Fibroblast of upper back skin (primary cell): Measurements from ENCODE around the gene UBE2E2.

Experiments
- DNase-seq: peaks from one replicate; pipeline ENCODE4 v3.0.0-alpha.2; 2013

The UBE2E2 gene

DNA sequence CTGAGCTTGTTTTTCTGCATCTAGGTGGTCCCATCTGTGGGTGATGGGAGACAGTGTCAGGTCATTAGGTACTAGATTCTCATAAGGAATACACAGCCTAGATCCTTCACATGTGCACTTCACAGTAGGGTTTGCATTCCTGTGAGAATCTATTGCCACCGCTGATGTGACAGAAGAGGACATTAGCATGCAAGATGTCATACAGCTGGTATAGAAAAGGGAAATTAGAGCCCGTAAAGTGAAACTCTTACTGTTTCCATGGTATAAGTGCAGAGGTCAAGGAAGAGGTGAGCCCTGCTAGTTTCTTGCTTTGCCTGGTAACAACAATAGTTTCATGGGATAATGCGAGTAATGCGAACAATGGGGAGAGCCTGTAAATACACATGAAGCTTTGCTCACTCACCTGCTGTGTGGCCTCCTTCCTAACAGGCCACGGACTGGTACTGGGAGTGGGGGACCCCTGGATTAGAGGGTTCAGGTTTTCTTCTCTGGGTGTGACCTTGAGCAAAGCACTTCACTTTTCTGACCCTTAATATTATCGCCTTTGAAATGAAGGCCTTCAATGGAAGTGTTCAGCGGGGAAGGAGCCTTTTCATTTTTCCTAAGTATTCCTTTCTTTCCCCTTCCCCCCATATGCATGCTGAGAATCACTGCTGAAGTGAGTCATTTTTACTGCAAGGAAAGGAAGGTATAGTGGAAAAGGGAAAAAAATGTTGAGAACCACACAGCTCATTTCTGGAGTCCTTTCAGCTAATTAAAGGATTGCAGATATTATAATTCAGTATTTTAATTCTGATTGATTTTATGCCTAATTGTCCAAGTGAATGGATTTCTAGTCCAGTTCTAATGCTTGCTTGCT is 286.4 kb downstream of the UBE2E2 start:
- peak; percentile 50 for DNase-seq

DNA sequence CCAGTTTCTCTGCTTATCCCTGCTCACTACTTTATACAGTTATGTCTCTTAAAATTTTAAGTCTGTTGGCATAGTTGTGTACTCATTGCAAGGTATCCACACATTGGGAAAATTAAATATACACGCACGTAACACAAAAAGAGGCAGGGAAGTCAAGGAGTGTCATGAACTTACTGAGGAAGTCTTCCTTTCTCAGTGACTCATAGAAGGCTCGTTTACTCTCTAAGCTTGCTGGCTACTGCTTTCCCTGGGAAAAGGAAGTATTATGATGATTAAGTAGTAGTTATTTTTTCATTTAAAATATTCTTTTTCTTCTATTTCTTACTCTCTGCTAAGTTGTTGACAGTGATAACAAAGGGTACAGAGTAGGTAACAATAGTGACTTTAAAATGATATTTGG is 287.3 kb downstream of the UBE2E2 start:
- peak; percentile 55 for DNase-seq

DNA sequence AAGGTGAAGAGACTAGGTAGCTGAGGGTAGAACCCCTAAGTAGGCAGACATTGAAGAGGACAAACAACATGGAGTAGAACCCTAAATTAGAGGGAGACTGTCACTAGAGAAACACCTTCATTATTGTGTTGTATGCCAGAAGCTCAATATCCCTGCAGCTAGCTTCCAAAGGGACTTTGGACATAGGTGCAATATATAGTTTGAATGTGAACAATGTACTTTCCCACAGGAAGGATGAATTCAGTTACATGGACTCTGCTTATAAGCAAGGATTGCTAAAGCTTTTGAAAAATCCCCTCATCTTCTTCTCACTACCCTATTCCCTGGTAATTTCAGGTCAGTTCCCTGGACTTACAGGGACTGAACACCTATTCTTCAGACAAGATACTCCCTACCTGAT is 288.9 kb downstream of the UBE2E2 start:
- DNase-seq = no peak

DNA sequence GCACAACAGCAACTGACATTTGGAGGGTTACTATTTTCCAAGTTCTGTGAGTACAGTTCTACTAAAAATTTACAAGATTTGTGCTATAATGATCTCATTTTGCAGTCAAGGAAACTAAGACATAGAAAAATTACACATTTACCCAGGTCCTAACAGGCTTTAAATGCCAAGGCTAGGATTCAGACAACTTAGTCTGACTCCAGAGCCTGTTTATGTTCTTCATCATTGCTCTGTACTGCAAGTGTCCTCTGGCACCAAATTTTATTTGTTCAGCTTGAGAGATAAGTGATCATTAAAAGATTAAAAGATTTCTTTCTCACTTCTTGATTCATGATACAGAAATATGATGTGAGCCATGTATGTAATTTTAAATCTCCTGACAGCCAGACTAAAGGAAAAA is 290.8 kb downstream of the UBE2E2 start:
- no peak for DNase-seq

DNA sequence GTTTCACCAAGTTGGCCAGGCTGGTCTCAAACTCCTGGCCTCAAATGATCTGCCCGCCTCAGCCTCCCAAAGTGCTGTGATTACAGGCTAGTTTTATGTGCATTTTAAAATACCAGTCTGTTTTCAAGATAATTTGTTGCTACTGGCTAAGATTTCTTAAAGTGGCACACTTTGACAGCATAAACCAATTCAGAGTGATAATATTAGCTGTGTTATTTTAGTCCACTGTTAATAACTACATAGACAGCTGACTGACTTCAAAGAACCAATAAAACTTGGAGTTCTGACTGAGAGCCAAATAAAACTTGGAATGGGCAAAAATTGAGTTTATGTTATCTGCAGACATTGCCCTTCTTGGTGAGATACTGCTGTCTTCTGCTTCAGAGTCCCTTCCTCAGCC is 291.8 kb downstream of the UBE2E2 start:
- DNase-seq = no peak

DNA sequence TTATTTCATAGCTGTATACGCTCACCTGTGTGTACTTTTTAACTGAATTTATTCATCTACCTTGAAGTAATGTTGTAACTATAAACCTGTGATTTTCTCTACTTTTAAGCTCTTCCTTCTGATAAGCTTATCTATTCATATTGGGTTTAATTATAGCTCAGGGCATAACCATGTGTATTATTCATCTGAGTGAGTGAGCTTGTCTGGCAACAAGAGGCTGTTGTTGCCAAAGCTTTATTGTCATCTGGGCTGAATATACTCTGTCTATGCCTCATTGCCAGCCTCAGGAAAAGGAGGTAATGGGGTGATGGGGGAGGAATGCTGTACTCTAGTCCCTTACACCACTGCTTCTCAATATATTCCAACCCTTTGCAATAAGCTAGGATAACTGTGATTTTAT is 292.4 kb downstream of the UBE2E2 start:
- peak; percentile 25 for DNase-seq

DNA sequence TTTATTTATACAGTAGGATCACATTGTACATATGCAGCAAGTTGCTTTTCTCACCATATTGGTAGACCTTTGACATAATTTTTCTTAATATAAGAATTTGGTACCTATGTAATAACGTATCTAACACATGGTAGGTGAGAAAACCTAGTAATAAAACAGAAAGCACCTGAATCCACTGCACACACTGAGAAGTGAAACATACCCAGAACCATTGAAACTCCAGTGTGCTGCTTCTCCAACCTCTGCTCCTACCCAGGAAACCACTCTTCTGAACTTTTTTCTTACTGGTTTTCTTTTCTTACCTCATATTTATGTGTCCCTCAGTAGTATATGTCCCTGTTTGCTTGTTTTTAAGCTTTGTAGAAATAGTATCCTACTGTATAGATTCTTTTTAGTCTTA is 293.0 kb downstream of the UBE2E2 start:
- no peak for DNase-seq

DNA sequence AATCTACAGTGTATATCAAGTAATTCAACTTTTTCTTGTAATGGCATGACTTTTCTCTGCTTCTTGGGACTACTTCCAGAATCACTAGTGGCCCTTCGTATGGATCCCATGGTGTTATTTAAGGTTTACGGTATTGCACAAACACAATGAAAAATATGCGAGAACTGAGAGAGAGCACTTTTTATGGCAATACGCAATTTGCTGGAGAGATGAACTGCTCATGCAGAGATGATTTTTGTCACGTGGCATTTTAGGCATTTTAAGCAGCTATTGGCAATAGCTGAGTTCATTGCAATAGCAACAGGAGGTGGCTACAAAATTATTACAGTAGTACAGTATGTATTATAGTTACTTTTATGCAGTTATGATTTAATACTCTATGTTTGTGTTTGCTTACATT is 294.0 kb downstream of the UBE2E2 start:
- no peak for DNase-seq

DNA sequence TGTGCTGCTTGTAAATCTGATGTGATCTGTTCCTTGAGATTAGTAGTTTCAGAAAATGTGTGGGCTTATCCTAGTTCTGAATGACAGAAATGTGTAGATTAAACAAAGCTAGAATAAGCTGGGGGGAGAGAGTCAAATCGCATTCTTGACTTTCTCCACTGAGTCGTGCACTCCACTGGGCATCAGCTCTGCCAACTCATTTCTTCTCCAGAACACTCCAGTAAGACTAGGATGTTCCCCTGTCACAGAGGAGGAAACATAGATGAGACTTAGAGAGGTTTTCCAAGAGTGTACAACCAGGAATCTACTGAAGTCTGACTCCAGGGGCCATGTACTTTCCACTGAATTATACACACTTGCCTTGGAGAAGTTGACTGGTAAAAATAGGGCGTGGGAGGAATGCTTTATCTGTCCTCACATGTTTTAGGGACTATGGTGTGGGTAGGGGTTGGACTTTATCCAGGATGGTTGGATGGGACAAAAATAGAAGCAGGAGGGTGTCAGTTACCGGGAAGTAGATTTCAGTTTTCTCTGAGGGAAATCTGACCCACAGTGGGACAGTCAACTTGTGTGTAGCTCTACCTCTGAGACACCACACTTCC is 298.2 kb downstream of the UBE2E2 start:
- DNase-seq = no peak

DNA sequence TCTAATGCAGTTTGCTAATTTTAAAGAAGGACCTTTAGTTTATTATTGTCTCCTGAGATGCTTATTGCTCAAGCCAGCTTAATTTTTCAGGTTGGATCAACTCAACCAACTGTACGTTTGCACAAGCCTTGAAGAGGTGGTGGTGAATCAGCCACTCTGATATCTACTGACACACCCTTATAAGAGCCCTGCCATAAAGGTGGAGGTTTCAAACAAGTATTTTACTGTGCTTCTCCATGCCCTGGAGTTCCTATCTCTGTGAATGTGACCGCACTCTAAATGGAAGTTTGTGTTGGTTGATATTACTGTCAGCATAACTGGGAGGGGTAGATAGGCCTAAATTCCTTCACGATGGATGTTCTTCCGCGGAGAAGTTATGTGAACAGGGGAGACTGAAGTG is 305.3 kb downstream of the UBE2E2 start:
- no peak for DNase-seq

DNA sequence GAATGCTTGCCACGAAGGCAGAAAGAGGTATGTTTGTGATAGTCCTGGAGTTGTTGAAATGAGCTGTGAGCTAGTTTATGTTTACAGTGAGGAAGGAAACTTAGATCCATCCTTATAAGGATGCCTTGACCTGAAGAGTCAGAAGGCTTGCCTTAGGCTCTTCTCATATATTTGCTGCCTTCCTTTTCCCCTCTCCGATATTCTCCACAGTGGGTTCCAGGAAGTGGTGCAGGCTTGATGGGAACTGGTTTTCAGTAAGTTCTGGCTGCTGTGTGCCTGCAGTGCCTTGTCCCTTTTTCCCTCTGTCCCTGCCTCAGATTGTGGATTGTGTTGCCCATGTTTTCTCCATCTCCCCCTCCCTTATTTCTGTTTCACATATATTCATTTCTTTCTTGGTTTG is 315.3 kb downstream of the UBE2E2 start:
- DNase-seq = no peak

DNA sequence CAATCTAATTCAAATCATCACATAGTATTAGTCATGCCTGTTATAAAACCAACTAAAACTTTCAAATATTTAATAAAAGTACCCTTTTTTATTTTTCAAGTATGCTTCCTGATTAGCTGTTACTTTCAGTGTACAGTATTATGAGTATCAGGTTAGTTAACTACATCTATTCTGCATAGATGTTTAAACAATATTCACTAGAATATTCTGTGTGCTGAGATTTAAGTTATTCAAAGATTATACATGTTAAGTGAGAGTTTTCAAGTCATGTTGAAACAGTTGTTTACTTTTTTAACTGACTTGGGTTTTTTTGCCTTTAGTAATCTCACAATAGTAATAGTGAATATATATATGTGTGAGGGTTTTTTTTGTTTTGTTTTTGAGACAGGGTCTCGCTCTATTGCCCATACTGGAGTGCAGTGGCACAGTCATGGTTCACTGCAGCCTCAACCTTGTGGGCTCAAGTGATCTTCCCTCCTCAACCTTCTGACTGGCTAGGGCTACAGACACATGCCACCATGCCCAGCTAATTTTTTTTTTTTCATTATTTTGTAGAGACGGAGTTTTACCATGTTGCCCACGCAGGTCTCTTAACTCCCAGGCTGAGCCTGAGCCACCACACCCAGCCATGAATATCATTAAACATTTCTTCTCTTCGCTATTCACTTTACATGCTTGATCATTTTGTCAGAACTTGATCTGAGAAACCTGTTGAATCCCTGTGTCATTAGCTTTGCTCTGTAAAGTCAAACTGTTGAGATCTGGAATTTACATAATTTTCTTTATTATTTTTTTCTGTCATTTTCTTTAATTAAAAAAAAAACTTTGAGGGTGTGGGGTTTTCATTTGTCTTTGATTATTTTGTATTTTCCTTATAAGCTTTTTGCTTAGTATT is 316.4 kb downstream of the UBE2E2 start:
- DNase-seq = no peak

DNA sequence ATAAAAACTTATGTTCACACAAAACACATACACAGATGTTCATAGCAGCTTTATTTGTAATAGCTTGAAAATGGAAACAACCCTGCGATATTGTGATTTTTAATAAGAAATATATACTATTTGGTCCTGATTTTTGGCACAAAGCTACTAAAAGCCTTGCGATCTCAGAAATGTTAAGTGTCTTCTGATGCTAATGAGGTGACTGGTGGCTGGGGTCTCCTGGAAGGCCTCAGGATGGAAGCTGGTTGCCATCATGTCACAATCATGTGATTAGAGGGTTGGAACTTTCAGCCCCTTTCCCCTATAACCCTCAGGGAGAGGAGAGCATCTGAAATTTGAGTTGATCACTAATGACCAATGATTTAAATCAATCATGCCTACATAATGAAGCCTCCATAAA is 324.2 kb downstream of the UBE2E2 start:
- no peak for DNase-seq

DNA sequence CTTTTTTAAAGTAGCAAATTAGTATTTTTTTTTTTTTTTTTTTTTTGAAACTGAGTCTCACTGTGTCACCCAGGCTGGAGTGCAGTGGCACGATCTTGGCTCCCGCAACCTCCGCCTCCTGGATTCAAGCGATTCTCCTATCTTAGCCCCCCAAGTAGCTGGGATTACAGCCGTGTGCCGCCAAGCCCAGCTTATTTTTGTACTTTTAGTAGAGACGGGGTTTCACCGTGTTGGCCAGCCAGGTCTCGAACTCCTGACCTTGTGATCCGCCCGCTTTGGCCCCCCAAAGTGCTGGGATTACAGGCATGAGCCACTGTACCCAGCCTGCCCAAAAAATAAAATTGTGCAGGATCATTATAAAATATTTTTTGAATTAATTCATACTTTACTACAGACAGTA is 330.5 kb downstream of the UBE2E2 start:
- no peak for DNase-seq

DNA sequence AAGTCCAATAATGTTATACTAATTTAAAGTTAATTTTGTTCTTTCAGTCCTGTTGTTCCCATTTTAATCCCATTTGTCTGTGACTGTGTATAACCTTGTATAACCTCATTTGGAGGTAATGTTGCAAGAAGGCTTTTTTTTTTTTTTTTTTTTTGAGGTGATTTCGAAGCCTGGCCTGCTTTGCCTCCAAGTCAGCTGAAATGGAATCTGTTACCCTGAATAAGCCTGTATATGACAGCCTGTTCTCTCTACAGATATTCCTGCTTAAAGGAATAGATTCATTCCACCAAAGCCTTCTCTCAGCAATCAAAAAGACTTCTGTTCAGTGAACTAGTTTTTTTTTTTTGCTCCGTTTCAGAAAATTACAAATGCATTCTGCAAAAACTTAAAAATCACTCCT is 330.9 kb downstream of the UBE2E2 start:
- no peak for DNase-seq

DNA sequence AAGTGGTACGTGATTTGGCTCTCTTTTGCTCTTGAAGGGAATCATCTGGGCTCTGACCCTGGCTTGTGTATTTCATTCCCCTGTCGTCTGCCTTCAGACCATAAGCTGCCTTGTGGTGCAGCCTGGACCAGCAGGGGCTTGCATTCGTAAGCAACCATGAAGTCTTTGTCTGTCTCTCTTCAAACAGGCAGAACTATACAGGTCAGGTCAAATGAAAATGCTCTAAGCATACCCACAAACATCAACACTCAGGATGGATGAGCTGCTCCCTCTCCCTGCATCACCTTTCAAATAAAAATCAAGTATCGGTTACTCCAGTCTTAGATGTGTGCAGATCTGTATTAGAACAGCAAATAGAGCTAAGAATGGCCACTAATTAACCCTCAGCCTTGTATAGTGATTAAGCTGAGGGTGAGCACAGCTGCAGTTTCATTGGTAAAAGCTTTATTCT is 334.0 kb downstream of the UBE2E2 start:
- DNase-seq = no peak

DNA sequence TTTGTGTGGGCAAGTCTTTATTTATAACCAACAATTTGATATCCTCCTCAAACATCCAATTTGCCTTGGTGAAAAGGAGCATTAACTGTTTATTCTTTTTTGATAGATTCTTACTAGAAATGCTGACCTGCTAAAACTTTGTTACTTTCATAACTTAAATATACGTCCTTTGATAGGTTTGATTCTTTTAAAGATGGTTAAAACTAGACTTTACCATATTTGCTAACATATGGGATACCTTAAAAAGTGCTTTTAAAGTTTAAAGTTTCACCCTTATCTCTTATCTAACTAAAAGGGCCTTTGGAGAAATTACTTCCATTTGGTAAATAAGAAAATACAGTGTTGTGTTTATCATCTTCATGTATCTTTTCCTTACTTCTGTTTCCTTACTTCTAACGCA is 336.1 kb downstream of the UBE2E2 start:
- no peak for DNase-seq

DNA sequence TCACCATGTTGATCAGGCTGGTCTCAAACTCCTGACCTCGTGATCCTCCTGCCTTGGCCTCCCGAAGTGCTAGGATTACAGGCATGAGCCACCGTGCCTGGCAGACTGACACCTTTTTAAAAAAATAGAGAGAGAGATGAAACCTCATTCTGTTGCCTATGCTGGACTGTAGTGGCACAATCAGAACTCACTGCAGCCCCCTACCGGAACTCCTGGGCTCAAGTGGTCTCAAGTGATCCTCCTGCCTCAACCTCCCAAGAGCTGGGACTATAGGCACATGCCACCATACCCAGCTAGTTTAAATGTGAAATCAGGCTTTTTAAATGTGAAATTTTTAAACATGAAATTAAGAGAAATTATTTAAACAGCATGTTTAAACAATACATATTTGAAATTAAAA is 337.5 kb downstream of the UBE2E2 start:
- no peak for DNase-seq

DNA sequence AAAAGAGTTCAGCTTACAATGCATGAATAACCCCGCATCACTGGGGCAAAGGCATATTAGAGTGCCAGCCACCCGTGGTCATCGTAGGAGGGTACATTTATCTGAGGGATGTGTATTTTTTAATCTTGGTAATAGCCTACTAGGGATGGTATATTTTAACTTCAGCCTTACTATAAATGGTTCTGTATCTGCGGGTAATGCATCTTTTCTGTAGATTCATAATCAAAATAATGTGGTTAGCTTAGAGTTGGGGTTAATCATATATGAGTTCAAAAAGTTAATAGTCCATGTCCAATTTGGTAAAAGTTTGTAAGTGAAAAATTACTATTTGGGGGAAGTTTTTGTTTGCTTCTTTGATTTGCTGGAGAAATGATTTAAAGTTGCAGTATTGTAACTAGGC is 339.0 kb downstream of the UBE2E2 start:
- DNase-seq = no peak

DNA sequence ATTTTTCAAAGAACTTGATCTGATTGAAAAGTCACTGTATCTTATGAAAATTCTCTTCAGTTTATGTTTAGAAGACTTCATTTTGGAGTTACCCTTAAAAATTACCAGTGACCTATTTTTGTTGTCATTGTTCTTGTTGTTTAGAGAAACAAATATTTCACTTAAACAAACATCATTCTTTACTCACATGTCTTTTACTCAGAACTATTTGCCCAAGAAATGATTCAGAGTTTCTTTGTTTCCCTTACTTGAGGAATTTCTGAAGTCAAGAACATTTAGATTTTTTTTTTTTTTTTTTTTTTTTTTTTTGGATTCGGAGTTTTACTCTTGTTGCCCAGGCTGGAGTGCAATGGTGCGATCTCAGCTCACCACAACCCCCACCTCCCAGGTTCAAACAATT is 343.1 kb downstream of the UBE2E2 start:
- DNase-seq = no peak

DNA sequence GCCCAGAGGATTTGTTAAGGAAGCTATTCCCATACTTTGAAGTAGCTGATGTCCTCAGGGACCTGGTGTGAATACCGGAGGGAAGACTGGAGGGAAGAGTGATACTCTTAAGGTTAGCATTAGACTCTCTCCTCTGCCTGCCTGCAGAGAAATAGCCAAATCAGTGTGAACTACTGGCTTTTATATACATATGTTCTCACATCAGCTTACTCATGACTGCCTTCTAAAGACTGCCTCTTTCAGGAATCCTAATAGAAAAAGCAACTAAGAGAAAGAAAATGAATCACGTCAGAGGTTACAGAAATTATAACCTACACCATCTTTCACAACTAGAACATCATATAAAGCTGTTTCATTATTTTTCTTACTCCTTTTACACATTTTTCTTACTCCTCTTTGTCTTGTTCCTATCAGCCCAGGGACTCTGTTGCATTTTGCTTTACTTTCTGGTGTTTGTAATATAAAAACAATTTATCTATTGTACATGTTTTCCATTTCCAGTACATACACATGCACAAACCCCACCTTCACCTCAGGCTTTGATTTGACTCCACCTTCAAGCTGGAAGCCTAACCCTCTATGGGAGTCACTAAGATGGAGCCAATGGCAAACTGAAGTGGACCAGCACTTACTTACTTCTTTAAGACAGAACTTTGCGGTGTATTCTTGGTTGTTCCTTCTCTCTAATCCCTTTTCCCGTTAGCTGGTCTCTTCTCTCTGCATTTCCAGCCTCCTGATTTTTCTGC is 345.0 kb downstream of the UBE2E2 start:
- DNase-seq = peak; percentile 6

DNA sequence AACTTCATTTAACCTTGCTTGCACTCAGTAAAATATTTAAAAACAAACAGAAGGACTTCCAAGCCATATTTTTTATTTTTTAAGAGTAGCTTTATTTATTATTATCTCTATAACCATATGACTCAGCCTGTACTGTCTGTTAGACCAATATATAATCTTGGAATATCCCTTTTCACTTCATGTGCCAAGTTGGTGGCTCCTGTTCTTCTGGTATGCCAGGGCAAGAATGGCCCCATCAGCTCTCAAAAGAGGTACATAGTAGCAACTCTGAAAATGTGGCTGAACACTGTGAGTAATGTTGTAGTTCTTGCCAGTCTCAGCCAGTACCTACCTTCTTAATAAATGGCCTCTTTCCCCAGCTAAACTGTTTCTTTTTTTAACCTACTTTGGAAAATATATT is 345.6 kb downstream of the UBE2E2 start:
- no peak for DNase-seq
